D341Med (cell line): Measurements from ENCODE around the gene ANK2.

Experiments used
- DNase-seq: peaks from one replicate; pipeline ENCODE4 v3.0.0; 2012; ENCODE audit warnings: low spot score

Gene ANK2

DNA sequence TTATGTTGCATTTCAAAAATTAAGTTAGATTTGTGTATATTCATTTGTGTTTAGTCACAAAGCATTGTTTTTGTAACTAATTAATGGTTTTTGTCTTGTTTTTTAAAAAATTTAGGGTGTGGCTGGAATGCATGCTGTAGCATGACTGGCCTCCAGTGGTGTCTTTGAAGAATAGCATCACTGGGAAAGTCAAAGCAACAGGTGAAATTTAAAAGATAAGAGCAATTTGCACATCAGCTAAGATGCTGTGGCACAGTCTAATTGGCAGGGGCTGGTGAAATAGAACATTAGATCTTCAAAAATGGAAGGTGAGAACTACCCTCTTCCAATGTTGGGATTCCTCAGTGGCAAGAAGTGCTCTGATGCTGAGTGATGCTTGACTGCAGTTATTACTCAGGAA, 45.3 kb downstream of the ANK2 start:
- peak; percentile 53 for DNase-seq

DNA sequence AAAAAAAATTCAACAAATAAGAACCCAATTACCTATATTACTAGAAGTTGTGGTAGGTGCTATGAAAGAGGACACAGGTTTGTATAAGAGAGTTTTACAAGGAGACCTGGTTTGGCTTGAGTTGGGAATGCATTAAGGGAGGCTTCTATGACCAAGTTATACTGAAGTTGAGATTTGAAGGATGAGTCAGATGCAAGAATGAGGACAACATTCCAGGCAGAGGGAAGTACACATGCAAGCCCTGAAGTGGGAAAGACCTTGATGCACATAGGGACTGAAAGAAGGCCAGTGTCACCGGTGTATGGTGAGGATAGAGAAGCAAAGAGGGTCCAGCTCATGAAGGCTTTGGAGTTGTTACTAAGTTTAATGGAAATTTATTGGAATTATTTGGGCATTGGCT, 52.2 kb downstream of the ANK2 start:
- DNase-seq: no peak

DNA sequence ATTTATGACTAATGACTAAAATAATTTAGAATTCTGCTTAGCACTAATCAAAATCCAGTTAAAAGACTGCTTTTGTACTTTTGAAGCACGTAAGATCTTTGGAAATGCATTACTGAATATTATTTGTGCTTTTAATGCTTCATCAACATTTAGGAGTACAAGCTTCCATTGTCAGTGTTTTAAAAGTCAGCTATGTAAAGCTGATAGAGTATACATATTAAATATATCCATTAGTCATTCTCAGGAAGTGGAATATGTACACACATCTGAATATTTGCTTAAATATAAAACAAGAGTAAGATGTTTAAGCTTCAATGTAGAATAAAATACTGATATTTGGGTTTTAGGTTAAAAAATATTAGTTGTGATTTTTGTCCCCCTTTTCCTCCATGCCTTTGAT, 54.1 kb downstream of the ANK2 start:
- DNase-seq: no peak

DNA sequence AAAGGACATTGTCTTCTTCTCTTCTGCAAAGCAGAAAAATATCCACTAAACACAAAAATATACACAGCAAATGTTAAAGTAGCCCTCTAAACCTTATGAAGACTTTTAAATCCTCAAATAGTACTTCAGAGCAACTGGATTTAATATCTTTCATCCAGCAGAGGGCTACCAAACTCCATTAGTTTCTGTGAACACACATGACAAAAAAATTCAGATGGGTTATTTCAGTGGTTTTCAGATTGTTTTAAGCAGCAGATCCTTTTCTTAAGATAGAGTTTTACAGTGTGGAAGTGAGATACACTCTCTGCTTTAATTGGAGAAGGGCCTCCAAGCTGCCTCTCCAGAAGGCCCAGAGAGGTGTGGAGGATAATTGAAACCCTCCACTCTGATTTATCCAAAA, 56.7 kb downstream of the ANK2 start:
- no peak for DNase-seq

DNA sequence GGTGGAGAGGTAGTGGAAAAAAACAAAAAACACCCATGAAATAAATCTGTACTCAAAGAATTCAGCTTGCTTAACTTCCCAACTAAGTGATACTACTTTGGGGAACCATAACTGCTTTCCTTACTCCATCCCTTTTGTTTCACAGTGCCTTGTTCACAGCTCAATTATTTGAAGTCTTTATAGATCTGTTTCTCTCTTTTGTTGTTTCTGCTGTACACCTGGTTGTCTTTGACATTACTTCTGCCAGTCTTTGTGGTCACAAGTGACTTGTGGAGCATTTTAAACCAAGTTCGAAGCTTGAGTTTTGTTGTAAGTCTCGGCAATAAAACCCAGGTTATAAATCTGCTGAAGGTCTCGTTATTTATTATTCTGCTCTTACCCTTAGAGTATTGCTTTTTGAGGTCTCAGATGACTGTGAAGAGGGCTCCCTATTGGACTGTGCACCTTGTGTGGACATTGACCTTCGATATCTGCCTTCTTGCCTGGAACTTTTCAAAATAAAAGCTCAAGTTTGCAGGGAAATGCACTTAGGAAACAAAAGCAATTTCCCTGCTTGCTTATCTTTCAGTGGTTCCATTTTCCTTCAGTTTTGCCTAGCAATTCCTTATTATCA, 59.8 kb downstream of the ANK2 start:
- DNase-seq: no peak

DNA sequence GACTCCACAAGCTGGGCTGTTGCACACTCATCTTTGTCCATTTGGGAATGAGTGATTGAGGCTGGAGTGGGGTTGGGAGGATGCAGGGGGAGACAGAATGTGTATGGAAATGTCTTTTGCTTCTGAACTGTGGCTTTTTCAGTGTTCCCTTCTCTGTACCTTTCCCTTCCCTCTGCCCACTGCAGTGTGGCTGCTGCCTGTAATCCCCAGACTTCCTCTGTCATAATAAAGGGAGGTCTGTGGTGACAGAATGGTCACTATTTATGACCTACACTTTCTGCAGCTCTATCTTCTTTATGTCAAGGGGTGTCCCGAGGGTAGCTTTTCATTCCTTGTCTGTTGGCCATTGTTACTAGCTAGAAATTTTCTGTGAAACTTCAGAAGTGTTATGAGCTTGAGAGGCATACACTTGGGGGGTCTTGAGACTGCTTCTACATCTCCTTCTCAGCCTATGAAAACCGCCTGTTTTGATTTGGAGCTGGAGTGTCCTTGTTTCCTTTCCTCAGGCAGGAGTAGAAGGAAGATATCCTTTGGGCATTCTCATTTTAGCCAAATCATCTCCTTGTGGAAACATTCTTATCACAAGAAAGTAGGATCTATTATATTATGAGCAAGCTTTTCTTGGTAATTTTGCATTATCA, 63.0 kb downstream of the ANK2 start:
- DNase-seq: no peak

DNA sequence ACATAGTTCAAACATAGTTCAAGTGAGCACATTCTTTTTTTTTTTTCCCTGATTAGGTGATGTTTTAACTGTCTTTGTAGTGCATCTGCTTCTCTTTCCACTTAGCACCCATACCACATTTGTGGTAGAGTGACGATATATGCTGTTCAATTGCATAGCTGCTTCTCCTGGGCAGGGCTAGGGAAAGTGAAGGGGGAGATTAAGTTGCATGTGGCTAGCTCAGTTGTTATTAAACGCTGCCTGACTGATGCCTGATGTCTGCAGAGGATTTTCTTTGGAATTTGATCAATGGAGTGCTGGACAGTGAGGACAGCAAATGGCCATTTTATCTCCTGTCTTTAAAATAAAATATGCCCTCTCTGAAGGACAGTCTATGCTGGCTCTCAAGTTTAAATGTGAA, 63.7 kb downstream of the ANK2 start:
- DNase-seq: no peak

DNA sequence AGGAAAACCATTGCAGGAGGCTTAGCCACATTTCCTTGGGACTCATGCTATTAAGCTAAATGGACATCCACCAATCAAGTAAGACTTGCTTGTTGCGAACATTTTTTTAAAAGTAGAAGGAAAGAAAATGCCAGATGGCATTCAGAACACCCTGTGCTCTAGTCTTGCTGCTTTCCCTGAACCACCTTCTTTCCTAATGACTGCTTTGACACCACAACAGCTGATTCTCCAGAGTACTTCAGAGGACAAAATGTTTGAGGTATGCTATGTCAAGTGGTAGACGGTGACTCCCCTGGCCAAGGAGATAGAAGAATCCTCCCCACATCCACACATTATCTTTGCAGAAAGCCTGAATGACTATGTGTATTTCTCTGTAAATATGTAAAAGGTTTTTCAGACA, 65.4 kb downstream of the ANK2 start:
- DNase-seq: no peak

DNA sequence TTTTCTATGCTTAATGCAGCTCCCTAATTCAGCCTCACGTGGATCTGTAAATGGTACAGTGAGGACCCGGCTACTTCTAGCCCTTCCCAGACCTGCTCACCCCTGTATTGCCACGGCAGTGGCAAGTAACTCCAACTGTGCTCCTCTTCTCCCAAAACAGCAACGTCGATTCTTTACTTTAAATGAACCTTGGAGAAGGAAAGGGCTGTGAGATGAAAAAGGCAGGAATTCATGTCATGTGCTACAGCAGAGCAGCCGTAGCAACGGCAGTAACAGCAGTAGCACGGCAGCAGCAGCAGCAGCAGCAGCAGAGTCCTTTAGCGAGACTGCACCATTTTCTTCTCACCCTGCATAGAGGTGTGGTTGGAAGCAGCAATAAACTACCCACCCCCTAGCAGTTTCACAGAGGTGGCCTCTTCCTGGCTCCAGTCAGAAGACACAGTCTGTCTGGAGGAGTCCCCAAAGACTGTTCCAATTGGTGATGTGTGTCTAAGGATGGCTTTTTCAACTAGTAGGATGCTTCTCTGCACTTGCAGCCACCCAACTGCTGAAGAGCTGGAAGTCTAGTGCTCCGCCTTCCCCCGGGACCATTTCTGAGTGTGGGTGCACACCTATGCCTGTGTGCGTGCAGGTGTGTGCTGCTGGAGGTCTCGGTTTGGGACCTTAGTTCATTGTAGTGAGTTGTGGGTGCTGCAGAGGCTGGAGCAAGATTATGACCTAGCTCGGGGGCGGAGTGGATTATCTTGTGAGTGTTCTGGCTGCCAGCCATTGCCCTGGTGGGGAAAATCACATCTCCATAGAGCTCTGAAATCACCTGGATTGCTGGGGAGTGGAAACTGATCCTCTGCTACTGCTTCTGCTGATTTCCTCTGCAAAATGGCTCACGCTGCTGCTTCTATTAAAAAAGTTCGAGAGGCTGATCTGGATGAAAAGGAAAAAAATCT, 67.2 kb downstream of the ANK2 start:
- peak; percentile 38 for DNase-seq

DNA sequence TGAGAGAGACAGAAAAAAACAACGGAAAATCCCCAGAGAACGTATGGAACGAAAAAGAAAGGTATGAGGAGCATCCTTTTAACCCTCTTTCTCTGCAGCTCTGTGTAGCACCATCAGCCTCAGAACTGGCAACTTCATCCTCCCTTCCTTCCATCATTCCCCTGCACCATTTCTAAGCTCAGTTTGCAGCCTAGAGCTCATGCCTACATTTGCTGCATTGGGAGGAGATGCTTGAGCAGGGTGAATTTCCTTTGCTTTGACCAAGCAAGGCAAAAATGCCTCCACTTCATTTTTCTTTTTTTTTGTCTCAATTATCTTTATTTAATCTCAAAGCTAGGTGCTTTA, 67.9 kb downstream of the ANK2 start:
- no peak for DNase-seq

DNA sequence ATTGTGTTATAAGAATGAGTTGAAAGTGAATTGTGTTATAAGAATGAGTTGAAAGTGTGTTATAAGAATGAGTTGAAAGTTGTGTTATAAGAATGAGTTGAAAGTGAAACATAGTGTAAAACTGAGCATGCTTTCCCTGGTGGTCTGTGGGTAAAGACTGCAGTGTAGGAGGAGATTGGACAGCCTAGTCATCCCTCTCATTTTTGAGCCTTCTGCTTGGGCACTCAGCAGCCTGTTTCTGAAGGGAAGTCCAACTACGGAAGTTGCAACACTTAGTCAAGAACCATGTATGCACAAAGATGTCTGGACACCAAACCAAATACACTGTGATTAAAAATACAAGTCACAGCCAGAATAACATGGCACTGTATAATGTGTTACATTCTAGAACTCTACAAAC, 72.6 kb downstream of the ANK2 start:
- DNase-seq: no peak

DNA sequence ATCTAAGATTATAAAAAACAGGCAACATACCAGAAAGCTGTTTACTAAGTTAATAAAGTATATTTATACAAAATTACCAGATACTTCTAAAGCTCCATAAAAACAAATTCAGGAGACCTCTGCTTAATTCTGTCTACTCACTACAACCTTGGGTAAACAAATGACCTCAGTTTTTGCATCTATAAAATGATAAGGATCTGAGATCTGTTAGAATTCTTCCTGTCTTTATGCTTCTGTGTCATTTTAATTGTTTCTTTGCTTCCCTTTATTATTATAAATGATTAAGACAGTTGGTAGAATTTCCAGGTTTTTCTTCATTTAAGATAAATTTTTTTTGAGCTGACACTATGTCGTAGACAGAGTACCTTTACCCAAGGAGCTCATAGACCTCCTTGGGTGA, 76.0 kb downstream of the ANK2 start:
- no peak for DNase-seq

DNA sequence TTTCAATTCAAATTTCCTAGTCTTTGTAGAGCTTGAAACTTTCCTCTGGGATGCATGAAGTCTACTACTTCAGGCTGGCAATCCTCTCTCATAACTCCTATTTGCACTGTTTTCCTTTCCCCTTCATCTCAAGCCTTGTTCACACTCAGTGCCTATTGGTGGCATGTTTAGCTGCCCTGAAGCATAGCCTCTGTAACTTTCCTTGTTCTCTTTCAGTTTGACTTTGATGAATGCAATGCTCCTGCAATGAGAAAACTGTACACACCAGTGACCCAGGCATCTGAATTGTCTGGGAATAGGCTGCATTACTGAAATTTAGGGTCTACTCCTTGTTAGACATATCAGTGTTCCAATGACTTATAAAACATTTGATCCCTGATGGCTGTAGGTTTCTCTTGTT, 81.7 kb downstream of the ANK2 start:
- no peak for DNase-seq

DNA sequence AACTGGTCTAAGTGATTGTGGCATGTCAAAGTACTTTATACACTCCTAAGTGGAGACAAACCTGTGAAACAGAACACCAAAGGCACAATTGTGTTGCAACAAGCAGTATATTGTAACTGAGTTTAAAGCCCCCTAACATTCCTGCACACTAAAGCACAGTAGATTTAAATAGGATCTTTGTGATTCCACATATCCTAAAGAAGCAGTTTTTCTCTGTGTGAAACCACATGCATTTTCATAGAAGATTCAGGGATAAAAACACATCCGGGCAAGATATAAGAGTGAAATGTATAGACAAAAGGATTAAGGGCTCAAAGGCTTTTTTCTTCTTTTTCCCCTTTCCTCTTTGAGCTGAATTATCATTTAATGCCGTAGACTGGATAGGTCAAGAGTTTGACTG, 82.2 kb downstream of the ANK2 start:
- no peak for DNase-seq

DNA sequence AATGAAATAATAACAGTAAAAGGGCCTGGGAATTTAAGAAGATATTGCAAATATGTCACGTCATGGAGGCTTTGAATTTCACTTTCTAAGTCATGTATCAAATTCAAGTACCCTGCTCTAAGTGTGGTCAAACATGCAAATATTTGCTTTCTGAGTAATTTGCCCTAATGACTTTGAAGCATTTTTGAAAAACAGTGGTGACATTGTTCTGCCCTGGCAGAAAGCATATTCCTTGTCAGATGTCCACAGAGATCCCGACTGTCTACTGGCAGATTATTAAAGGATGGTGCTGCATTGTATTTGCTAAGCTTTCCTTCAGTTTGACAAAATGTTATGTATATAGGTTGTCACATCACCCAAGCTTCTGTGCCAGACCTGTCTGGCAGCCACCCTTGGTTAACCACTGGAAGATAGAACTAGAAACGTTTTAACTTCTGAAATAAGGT, 92.5 kb downstream of the ANK2 start:
- DNase-seq: no peak

DNA sequence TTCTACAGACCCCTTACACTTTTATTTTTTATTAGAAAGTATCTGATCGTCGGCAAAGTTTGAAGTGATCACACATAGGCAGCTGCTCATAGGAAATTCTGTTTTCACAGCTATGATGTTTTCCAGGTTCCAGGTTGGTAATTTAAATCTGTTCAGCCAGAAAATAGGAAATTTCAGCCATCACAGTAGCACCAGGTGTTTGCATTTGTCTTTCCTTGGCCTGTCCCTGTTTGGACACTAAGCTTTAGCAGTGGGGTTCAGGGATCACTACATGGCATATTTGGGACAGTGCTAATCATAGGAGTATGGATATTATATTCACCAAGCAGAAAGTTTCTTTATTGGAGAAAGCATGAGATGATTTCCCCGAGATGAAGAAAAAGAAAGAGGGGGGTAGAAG, 92.9 kb downstream of the ANK2 start:
- no peak for DNase-seq

DNA sequence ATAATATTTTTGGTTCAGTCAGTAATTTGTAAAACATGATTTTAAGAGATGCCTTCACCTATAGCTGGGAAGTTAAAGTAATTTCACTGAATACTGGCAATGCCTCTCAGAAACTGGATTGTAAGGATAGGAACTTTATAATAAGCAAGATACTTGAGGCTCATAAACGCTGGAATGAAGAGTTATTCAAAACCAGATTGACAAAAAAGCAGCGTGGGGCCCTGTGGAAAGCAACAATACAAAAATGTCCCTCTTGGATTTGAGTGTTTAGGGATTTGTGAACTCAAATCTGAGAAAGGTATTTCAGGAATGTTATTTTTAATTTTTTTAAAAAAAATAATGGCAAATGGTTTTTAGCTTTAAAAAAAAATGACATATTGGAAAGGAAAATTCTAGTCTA, 94.6 kb downstream of the ANK2 start:
- DNase-seq: no peak

DNA sequence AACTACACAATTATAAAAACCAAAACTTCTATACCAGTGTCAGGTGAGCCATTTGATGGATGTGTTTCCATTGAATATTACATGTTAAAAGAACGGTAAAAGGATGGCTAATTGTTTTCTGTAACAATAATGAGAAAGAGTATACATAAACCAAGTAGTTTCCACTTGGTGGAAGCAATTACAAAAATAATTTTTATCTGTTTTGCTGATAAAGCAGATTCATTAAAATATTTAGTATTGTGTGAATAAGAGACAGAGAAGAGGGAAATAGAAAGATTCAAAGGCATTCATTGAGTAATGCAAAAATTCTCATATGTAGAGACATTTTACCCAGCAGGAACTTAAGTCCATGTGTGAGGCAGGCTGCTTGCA, 95.7 kb downstream of the ANK2 start:
- no peak for DNase-seq

DNA sequence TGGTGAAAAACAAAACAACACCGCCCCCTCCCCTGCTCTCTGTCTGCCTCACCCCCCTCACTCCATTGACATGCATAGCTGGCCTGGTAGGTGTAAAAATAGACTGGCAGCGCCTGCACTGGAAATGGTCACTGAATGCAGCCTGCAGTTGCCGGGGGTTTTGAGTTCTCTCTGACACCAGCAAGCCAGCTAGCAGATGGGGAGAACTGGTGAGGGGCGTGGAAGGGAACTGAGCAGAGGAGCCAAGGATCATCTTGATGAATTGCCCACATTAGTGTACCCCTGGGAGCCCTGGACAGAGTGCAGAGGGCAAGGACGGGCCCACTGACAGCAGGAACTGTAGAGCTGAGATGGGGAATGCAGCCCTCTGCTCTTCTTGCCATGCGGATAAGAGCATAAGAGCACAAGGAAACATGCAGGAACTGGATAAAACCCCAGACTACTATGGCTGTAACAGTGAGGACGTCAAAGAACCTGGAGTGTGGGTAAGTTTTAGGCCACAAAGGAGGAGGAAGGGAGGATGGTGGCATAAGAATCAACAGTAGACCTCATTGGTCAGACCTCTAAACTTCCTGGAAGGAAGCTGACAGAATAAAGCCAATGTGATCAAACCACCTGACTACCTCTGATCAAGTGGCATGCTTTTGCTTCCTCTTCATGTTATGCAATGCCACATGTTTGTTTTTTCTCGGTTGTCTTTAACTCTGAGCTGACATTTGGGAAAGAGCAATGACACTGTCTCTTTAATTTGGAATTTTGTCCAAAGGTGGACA, 96.3 kb downstream of the ANK2 start:
- no peak for DNase-seq

DNA sequence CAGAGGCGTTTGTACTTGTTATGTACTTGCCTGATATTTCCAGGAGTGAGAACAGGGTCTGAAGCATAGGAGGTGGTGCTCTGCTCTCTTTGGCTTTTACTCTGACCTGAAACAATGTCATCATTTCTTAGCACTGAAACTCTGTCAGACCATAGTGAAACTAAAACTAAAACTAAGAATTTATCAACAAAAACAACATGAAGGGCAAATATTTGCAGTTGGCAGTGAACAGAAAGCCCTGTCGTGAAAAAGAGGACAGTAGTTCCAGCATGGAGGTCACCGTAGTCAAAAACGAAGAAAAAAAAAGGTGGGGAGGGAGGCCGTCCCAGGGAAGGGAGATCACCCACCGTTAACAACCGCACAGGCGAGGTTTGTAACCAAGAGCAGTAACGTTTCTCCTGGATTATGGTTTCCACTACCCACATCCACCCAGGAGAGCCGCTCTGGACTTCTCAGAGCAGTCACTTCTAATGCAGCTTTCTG, 97.5 kb downstream of the ANK2 start:
- no peak for DNase-seq

DNA sequence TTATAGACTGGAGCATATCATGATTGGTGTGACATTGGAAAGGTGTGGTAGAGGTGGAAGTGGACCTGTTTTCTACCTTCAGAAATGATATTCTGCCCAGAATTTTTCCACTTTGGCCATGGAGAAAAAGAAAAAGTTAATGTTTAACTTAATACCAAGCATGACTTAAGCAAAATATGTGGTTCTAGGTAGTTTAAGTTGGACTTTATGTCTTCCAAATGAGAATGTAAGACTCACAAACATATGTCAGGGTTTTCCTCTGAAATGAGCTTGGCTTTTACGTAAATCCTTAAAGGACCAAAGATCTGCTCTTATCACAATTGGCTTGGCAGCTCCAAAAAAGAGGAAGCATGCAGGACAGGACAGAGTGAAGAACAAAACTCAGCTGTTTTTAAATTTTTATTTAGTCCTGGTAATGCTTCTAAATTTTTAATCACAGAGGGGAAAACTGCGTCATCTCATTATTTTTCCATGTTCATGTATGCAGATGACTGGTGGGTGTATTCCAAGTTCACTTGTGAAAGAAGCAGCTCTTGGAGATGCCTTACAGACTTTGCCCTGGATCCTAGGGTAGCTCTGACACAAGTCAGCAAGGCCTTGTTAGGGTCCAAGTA, 98.2 kb downstream of the ANK2 start:
- no peak for DNase-seq

DNA sequence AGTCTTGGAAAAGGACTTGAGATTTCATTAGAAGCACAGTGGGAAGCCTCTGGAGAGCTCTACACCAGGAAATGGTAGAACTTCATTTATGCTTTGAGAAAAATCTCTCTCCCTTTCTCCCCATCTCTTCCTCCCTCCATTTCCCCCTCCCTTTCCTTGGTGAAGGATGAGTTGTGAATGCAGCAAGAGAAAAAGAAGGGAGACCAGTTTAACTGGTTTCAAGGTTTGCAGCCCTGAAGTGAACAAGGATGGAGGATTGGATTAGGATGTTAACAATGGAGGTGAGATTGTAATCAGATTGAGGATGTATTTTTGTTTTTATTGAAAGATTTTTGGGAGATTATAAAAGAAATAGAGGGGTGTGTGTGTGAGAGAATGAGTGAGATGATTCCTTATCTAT, 99.5 kb downstream of the ANK2 start:
- no peak for DNase-seq
